Activated CD8-positive, alpha-beta T cell treated with anti-CD3 and anti-CD28 coated beads for 36 hours (primary cell): ENCODE results near the gene TMSB4Y. TPM values are rescaled to one million over a fixed set of nuclear protein-coding genes. Genes with fewer than 3 reads are reported as not detected.

ENCODE experiments used
- ATAC-seq: fragments of 200-7000 bp; cut with Tn5 transposase; one replicate; pipeline ENCODE4 v1.10.0; 2021; ENCODE audit warnings: mild to moderate bottlenecking, moderate library complexity
- CTCF ChIA-PET: fragments of 350-600 bp; sonication (Branson Sonifier 250); formaldehyde crosslinking; loops from one replicate; lab custom pipeline; 2021; ENCODE audit warnings: antibody characterized with exemption; lab: Charles Lee
- POLR2A ChIA-PET: fragments of 350-600 bp; sonication (Branson Sonifier 250); formaldehyde crosslinking; loops from one replicate; lab custom pipeline; 2021; ENCODE audit warnings: antibody characterized with exemption; lab: Charles Lee
- DNase-seq: peaks from one replicate; pipeline ENCODE4 v3.0.0-alpha.2; 2020
- H3K27ac Mint-ChIP-seq: one replicate; pipeline ENCODE4 v1.8.0; 2021; ENCODE audit warnings: mild to moderate bottlenecking, mixed read lengths
- H3K27me3 Mint-ChIP-seq: one replicate; pipeline ENCODE4 v1.8.0; 2021; ENCODE audit warnings: mixed read lengths
- H3K36me3 Mint-ChIP-seq: one replicate; pipeline ENCODE4 v1.8.0; 2021; ENCODE audit warnings: low read depth, mixed read lengths
- H3K4me1 Mint-ChIP-seq: one replicate; pipeline ENCODE4 v1.8.0; 2021; ENCODE audit warnings: low read depth, mixed read lengths
- H3K4me3 Mint-ChIP-seq: one replicate; pipeline ENCODE4 v1.8.0; 2021; ENCODE audit warnings: mild to moderate bottlenecking, moderate library complexity, mixed read lengths
- H3K9me3 Mint-ChIP-seq: one replicate; pipeline ENCODE4 v1.8.0; 2021; ENCODE audit warnings: mixed read lengths
- intact Hi-C: fragments of 100-400 bp; cut with micrococcal nuclease; formaldehyde crosslinking; loops from one replicate; pipeline ENCODE4 v1.10.0; 2022
- total RNA-seq, 2 experiments: library from RNA; stranded (reverse); gene quantifications; one replicate each; pipeline ENCODE4 v1.2.3, GENCODE V29; 2021
- TF ChIP-seq, protein P1 (sequence below): fragments of 200-600 bp; IDR thresholded peaks from one replicate; pipeline ENCODE4 v1.8.0; 2022; ENCODE audit warnings: antibody characterized with exemption, mild to moderate bottlenecking

Gene TMSB4Y
- total RNA-seq, 2 experiments from 2014 or later, result 1.4 to 1.6 TPM

DNA sequence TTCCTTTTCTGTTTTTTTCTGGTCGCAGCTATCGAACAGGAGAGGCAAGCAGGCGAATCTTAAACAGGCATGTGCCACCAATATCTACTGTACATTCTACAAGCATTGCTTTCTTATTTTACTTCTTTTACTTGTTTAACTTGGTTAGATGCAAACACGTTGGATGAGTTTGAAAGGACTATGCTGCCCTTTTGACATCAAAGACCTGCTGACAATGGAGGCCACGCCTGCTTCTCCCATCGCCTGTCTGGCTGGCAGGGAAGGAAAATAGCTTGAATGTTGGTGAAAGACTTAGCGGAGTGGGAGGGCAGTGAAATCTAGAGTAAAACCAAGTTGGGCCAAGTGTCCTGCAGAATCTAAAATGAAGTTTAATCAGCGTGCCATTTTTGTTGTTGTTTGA is 1.5 kb downstream of the TMSB4Y start:
- intact Hi-C loops, result no loop called here
- TF ChIP-seq, protein P1, sequence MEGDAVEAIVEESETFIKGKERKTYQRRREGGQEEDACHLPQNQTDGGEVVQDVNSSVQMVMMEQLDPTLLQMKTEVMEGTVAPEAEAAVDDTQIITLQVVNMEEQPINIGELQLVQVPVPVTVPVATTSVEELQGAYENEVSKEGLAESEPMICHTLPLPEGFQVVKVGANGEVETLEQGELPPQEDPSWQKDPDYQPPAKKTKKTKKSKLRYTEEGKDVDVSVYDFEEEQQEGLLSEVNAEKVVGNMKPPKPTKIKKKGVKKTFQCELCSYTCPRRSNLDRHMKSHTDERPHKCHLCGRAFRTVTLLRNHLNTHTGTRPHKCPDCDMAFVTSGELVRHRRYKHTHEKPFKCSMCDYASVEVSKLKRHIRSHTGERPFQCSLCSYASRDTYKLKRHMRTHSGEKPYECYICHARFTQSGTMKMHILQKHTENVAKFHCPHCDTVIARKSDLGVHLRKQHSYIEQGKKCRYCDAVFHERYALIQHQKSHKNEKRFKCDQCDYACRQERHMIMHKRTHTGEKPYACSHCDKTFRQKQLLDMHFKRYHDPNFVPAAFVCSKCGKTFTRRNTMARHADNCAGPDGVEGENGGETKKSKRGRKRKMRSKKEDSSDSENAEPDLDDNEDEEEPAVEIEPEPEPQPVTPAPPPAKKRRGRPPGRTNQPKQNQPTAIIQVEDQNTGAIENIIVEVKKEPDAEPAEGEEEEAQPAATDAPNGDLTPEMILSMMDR, result no peak
- DNase-seq (peak; percentile 1), ATAC-seq (no peak)
- Mint-ChIP-seq H3K4me1 (peaks cover 7% of the 10 kb centered on the region), H3K4me3 (peak overlapping the region; percentile 85), H3K9me3 (no peaks in the 10 kb centered on the region), H3K27me3 (no peaks in the 10 kb centered on the region), H3K36me3 (peaks cover 2% of the 10 kb centered on the region), H3K27ac (peak overlapping the region; percentile 63)
- POLR2A ChIA-PET, result interaction anchor here (1.0 to 1.4 kb wide), 2 partner anchors 30 to 226 kb away, joined by 3 to 6 read pairs; partner anchors contain the start of gene UTY
- CTCF ChIA-PET, result no interaction called here

DNA sequence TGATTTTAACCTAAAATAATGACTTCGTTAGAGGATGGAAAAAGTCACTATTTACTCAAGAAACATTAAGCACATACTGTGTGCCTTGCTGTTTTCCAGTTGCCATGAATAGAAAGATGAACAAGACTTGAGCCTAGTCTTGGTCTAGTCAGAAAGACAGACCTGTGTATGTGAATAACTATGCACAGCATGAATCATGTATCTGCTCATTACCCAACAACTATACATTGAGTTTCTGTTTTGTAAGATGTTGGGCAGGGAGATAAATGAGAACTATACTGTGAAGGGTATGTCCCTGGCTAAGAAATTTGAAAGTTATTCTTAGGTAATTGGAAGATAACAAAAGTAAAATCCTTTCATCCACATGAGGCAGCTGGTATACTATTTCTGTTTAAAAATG is 4.3 kb downstream of the TMSB4Y start:
- Mint-ChIP-seq H3K27me3 (no peaks in the 10 kb centered on the region), H3K36me3 (peaks cover 4% of the 10 kb centered on the region), H3K4me1 (peaks cover 7% of the 10 kb centered on the region), H3K27ac (no peak overlapping the region), H3K9me3 (no peaks in the 10 kb centered on the region), H3K4me3 (no peak overlapping the region)
- ATAC-seq, result no peak
- intact Hi-C loops, result no loop called here
- DNase-seq, result no peak
- POLR2A ChIA-PET, result no interaction called here
- CTCF ChIA-PET, result no interaction called here
- TF ChIP-seq, protein P1, result no peak

DNA sequence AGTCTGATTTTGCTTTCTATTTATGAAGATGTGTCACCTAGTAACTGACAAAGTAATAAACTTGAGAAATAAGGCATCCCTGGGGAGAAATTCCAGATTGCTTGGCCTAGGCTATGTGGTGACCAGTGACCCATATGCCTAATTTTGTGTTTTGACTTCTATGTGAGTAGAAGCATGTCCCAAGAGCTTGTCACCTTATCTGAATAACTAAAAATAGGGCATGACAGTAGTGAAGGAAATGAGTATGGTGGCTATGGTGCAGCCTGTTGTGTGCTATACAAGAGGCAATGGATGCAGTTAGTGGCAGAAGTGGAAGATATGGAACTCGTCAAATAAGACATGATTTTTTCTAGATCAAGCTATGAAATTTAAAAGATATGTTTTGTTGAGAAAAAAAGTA is 15.3 kb downstream of the TMSB4Y start:
- H3K4me1 Mint-ChIP-seq, result no peaks in the 10 kb centered on the region
- peaks cover 4% of the 10 kb centered on the region for H3K36me3 Mint-ChIP-seq
- DNase-seq, result no peak
- TF ChIP-seq, protein P1, result no peak
- ATAC-seq, result no peak
- POLR2A ChIA-PET, result no interaction called here
- CTCF ChIA-PET, result no interaction called here
- H3K9me3 Mint-ChIP-seq, result peaks cover 4% of the 10 kb centered on the region
- intact Hi-C loops, result no loop called here
- no peak overlapping the region for H3K27ac Mint-ChIP-seq
- no peak overlapping the region for H3K4me3 Mint-ChIP-seq
- H3K27me3 Mint-ChIP-seq, result no peaks in the 10 kb centered on the region

DNA sequence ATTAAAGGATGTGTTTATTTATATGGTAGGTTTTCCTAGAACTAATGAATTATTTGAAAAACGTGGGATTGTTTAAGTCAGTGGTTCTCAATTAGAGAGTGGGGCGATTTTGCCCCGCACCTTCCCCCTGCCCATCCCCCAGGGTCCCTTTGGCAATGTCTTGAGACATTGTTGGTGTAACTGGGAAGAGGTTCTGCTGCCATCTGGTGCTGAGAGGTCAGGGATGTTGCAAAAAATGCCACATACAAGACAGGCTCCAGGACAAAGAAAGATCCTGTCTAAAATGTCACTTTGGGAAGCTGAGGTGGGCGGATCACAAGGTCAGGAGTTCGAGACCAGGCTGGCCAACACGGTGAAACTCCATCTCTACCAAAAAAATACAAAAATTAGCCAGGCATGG is 25.8 kb downstream of the TMSB4Y start:
- Mint-ChIP-seq H3K4me1 (no peaks in the 10 kb centered on the region), H3K9me3 (no peaks in the 10 kb centered on the region)
- intact Hi-C loops, result no loop called here

DNA sequence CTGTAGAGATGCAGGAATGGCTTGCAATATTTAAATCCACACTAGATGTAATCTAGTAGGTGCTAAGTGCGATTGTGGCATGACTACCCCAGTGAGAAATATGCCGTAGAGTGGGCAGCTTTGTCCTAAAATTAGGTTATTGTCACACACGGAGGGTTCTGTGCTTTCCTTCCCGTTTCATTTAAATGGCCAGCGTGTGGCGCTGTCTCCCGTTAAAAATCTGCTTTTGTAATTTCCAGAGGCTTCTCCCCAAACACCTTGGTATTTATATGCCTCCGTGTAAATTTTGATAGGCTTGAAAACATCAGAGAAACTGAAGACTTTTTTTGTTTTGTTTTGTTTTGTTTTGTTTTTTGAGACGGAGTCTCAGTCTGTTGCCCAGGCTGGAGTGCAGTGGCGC is 34.9 kb downstream of the TMSB4Y start:
- DNase-seq (peak; percentile 48), ATAC-seq (no peak)
- Mint-ChIP-seq H3K4me1 (no peaks in the 10 kb centered on the region), H3K4me3 (no peak overlapping the region), H3K9me3 (no peaks in the 10 kb centered on the region), H3K27me3 (no peaks in the 10 kb centered on the region), H3K27ac (no peak overlapping the region), H3K36me3 (no peaks in the 10 kb centered on the region)
- TF ChIP-seq, protein P1, result peak; percentile 62
- POLR2A ChIA-PET, result no interaction called here
- intact Hi-C loops, result no loop called here
- CTCF ChIA-PET, result interaction anchor here (0.7 to 1.4 kb wide), 7 partner anchors 8 to 941 kb away, joined by 3 read pairs; no protein-coding TSS in a partner anchor

More for the DNA sequence above, 25.8 kb downstream of the TMSB4Y start:
- CTCF ChIA-PET, result no interaction called here
- H3K4me3 Mint-ChIP-seq, result no peak overlapping the region
- TF ChIP-seq, protein P1, result no peak
- no peaks in the 10 kb centered on the region for H3K36me3 Mint-ChIP-seq
- POLR2A ChIA-PET, result no interaction called here
- H3K27me3 Mint-ChIP-seq, result no peaks in the 10 kb centered on the region
- ATAC-seq (no peak), DNase-seq (peak; percentile 23)
- no peak overlapping the region for H3K27ac Mint-ChIP-seq
